Liver (tissue), 9 donors: Measurements from ENCODE around the gene PLAA. TPM values are rescaled to one million over a fixed set of nuclear protein-coding genes. Genes with fewer than 3 reads are reported as not detected.

Source experiments
- DNase-seq: peaks from one replicate; pipeline ENCODE4 v3.0.0-alpha.2; 2017; ENCODE audit warnings: low spot score
- H3K27ac ChIP-seq, 2 donors: one replicate each; pipeline ENCODE4 v1.7.0; 2013; ENCODE audit warnings: inconsistent platforms in 2 of 2, low read length in 2 of 2, control low read depth in 1 of 2, low read depth in 1 of 2, mild to moderate bottlenecking in 1 of 2
- H3K27me3 ChIP-seq, 4 donors: one replicate each; pipeline versions ENCODE4 v1.6.1 to v1.7.0; 2013; ENCODE audit warnings: low read length in 3 of 4, inconsistent platforms in 1 of 4, mild to moderate bottlenecking in 1 of 4, moderate library complexity in 1 of 4; ENCODE audit not compliant: control insufficient read depth in 4 of 4, insufficient read depth in 4 of 4
- H3K36me3 ChIP-seq, 4 donors: one replicate each; pipeline versions ENCODE4 v1.6.1 to v1.7.0; 2013; ENCODE audit warnings: low read length in 3 of 4, mild to moderate bottlenecking in 3 of 4, low read depth in 1 of 4, moderate library complexity in 1 of 4; ENCODE audit not compliant: control insufficient read depth in 4 of 4, insufficient read depth in 3 of 4
- H3K4me1 ChIP-seq, 4 donors: one replicate each; pipeline versions ENCODE4 v1.6.1 to v1.7.0; 2013; ENCODE audit warnings: low read length in 3 of 4, mild to moderate bottlenecking in 3 of 4, moderate library complexity in 1 of 4; ENCODE audit not compliant: control insufficient read depth in 4 of 4, insufficient read depth in 4 of 4
- H3K4me3 ChIP-seq, 3 donors: one replicate each; pipeline versions ENCODE4 v1.6.1 to v1.7.0; 2013; ENCODE audit warnings: low read length in 3 of 3, control low read depth in 1 of 3, low read depth in 1 of 3, mild to moderate bottlenecking in 1 of 3
- H3K9ac ChIP-seq, 2 donors: one replicate each; pipeline ENCODE4 v1.7.0; 2013; ENCODE audit warnings: low read length in 2 of 2, mild to moderate bottlenecking in 2 of 2, moderate library complexity in 2 of 2, control low read depth in 1 of 2, low read depth in 1 of 2
- H3K9me3 ChIP-seq, 4 donors: one replicate each; pipeline versions ENCODE4 v1.6.1 to v1.7.0; 2013; ENCODE audit warnings: low read length in 3 of 4; ENCODE audit not compliant: control insufficient read depth in 4 of 4
- ATF3 ChIP-seq: IDR thresholded peaks from 2 replicates; pipeline ENCODE4 v1.6.1; 2016; ENCODE audit warnings: antibody characterized with exemption
- CTCF ChIP-seq: fragments of 150-350 bp; IDR thresholded peaks from 2 replicates; pipeline ENCODE4 v1.5.1; 2017; ENCODE audit warnings: improper control_type of control experiment, low read depth, low read length; ENCODE audit not compliant: missing input control
- EGR1 ChIP-seq, 2 donors: IDR thresholded peaks; 2 replicates each; pipeline ENCODE4 v1.6.1; 2016 to 2018; ENCODE audit warnings: antibody characterized with exemption in 2 of 2, low read depth in 2 of 2
- FOXA1 ChIP-seq: IDR thresholded peaks from 2 replicates; pipeline ENCODE4 v1.6.1; 2016; ENCODE audit warnings: antibody characterized with exemption
- FOXA2 ChIP-seq: IDR thresholded peaks from 2 replicates; pipeline ENCODE4 v1.6.1; 2016; ENCODE audit warnings: antibody characterized with exemption
- GABPA ChIP-seq, 2 donors: IDR thresholded peaks in 1 of 2; conservative IDR thresholded peaks in 1 of 2; 2 replicates each; pipeline ENCODE4 v1.6.1; 2016; ENCODE audit warnings: antibody characterized with exemption in 2 of 2, mild to moderate bottlenecking in 1 of 2, moderate library complexity in 1 of 2
- HNF4A ChIP-seq, 2 donors: conservative IDR thresholded peaks; 2 replicates each; pipeline ENCODE4 v1.6.1; 2016; ENCODE audit warnings: antibody characterized with exemption in 2 of 2, mild to moderate bottlenecking in 2 of 2
- HNF4G ChIP-seq: IDR thresholded peaks from 2 replicates; pipeline ENCODE4 v1.6.1; 2016; ENCODE audit warnings: antibody characterized with exemption
- JUND ChIP-seq, 2 donors: IDR thresholded peaks; 2 replicates each; pipeline ENCODE4 v1.6.1; 2016; ENCODE audit warnings: antibody characterized with exemption in 2 of 2
- MAX ChIP-seq: IDR thresholded peaks from 2 replicates; pipeline ENCODE4 v1.6.1; 2016; ENCODE audit warnings: antibody characterized with exemption
- NR2F2 ChIP-seq: IDR thresholded peaks from 2 replicates; pipeline ENCODE4 v1.6.1; 2016; ENCODE audit warnings: antibody characterized with exemption
- RAD21 ChIP-seq, 2 donors: IDR thresholded peaks; 2 replicates each; pipeline ENCODE4 v1.6.1; 2016; ENCODE audit warnings: antibody characterized with exemption in 2 of 2, mild to moderate bottlenecking in 2 of 2
- REST ChIP-seq: IDR thresholded peaks from 2 replicates; pipeline ENCODE4 v1.6.1; 2016; ENCODE audit warnings: antibody characterized with exemption, mild to moderate bottlenecking
- RXRA ChIP-seq, 2 donors: IDR thresholded peaks; 2 replicates each; pipeline ENCODE4 v1.6.1; 2017 to 2018; ENCODE audit warnings: antibody characterized with exemption in 2 of 2, mild to moderate bottlenecking in 1 of 2
- SP1 ChIP-seq: IDR thresholded peaks from 2 replicates; pipeline ENCODE4 v1.6.1; 2018; ENCODE audit warnings: antibody characterized with exemption, mild to moderate bottlenecking
- TAF1 ChIP-seq: conservative IDR thresholded peaks from 2 replicates; pipeline ENCODE4 v1.6.1; 2016; ENCODE audit warnings: antibody characterized with exemption, mild to moderate bottlenecking
- YY1 ChIP-seq: IDR thresholded peaks from 2 replicates; pipeline ENCODE4 v1.6.1; 2016; ENCODE audit warnings: antibody characterized with exemption, mild to moderate bottlenecking
- ZBTB33 ChIP-seq: IDR thresholded peaks from 2 replicates; pipeline ENCODE4 v1.6.1; 2016; ENCODE audit warnings: antibody characterized with exemption
- WGBS: extraction: QIAGEN DNeasy Blood & Tissue Kit; methylation state at CpG from one replicate; pipeline ENCODE4 v1.1.7; 2013; 5-methylcytosine and 5-hydroxymethylcytosine counted together
- polyA plus RNA-seq, 2 donors: library from polyadenylated mRNA; stranded (reverse) in 1 of 2; unstranded in 1 of 2; fragments of 200-250 nt in 1 of 2; fragments of >200 nt in 1 of 2; fragmentation: Nextera tagmentation in 1 of 2; extraction: Ambion mirVana in 1 of 2; gene quantifications; one replicate each; pipeline versions ENCODE4 v1.2.1 to v1.2.3, GENCODE V29; 2013 to 2015
- total RNA-seq, 2 donors: library from RNA; depleted of rRNA; stranded (reverse); fragments of >200 nt; gene quantifications; one replicate each; pipeline ENCODE4 v1.2.3, GENCODE V29; 2014
- donor health status: healthy.
- donor health status: healthy.
- donor health status: healthy.
- donor health status: healthy.
- donor health status: healthy.

PLAA gene
- total and polyA plus RNA-seq, 4 donors, result 7.5 to 29.5 (median 19.2) TPM

- TF ChIP-seq YY1 (no peak), GABPA (IDR thresholded peaks at IDR 0.05 in 1 of 2, conservative IDR thresholded peaks at IDR 0.05 in 1 of 2) (no peak), FOXA2 (no peak), SP1 (no peak), EGR1 (IDR thresholded peaks at IDR 0.05; ENCODE audit: low read depth in 2 of 2) (no peak)
These were observed 7.0 kb upstream of the PLAA start (continued) for GRCh38 chr9:26954050-26954508.

GRCh38 chr9:26951794-26952193 lies 4.8 kb upstream of the PLAA start:
- no peaks in the 10 kb centered on the region for H3K27me3 ChIP-seq
- 88% methylated on average over 3 of the region's 3 CpGs for WGBS
- no peak overlapping the region for H3K4me3 ChIP-seq
- H3K27ac ChIP-seq, result no peak overlapping the region
- no peak for DNase-seq
- peaks cover 2 to 17% (median 7%) of the 10 kb centered on the region in 4 donors for H3K4me1 ChIP-seq
- H3K9me3 ChIP-seq, result no peaks in the 10 kb centered on the region
- H3K36me3 ChIP-seq, result no peaks in the 10 kb centered on the region
- TF ChIP-seq RAD21 (IDR thresholded peaks at IDR 0.05), result no peak
- TF ChIP-seq MAX, result no peak
- no peak for TF ChIP-seq NR2F2
- no peak for TF ChIP-seq HNF4G
- TF ChIP-seq JUND (IDR thresholded peaks at IDR 0.05), result no peak
- no peak for TF ChIP-seq ATF3
- no peak for TF ChIP-seq RXRA (IDR thresholded peaks at IDR 0.05)
- no peak for TF ChIP-seq FOXA1
- TF ChIP-seq HNF4A (conservative IDR thresholded peaks at IDR 0.05), result no peak
- TF ChIP-seq REST, result no peak
- no peak for TF ChIP-seq ZBTB33
- TF ChIP-seq GABPA (IDR thresholded peaks at IDR 0.05 in 1 of 2, conservative IDR thresholded peaks at IDR 0.05 in 1 of 2), result no peak
- TF ChIP-seq SP1, result no peak
- TF ChIP-seq CTCF, result no peak
- TF ChIP-seq TAF1, result no peak
- no peak for TF ChIP-seq FOXA2
- TF ChIP-seq EGR1 (IDR thresholded peaks at IDR 0.05; ENCODE audit: low read depth in 2 of 2), result no peak
- TF ChIP-seq YY1, result no peak
- H3K9ac ChIP-seq, result no peak overlapping the region
